CD4-positive, alpha-beta T cell treated with Interleukin-6 at 100 ng/mL for 8 hours (primary cell): ENCODE results near the gene AATF.
"Not testable (repeated sequence)": the region's sequence is repeated elsewhere in the genome, so short reads cannot be mapped to it uniquely, and the experiment has no call there.

Source experiments
- DNase-seq: peaks from one replicate; pipeline ENCODE4 v3.0.0-alpha.2; 2020; ENCODE audit warnings: mixed read lengths, low spot score

The AATF gene

GRCh38 chr17:37047631-37048104, 98.9 kb downstream of the AATF start:
- peak; percentile 70 for DNase-seq

- no peak for DNase-seq
Observed at GRCh38 chr17:37048811-37049210, 100.1 kb downstream of the AATF start.

DNA sequence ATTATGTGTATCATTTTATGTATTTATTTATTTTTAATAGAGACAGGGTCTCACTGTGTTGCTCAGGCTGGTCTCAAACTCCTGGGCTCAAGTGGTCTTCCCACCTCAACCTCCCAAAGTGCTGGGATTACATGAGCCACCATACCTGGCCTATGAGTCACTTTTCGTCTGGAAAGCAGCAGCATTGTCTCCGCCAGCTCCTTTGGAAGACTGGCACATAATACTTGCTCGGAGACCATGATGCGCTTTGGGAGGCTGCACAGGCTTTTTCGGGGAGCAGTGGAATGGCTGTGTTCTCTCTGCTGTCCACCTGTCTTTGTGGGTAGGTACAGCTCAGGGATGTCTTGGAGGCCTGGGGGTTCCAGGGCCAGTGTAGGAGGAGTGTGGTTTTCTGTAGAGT, 102.2 kb downstream of the AATF start:
- DNase-seq = no peak

- no peak for DNase-seq
Observed at GRCh38 chr17:37051381-37051780, 102.6 kb downstream of the AATF start.

- no peak for DNase-seq
Observed at GRCh38 chr17:37051833-37052232, 103.1 kb downstream of the AATF start.

DNA sequence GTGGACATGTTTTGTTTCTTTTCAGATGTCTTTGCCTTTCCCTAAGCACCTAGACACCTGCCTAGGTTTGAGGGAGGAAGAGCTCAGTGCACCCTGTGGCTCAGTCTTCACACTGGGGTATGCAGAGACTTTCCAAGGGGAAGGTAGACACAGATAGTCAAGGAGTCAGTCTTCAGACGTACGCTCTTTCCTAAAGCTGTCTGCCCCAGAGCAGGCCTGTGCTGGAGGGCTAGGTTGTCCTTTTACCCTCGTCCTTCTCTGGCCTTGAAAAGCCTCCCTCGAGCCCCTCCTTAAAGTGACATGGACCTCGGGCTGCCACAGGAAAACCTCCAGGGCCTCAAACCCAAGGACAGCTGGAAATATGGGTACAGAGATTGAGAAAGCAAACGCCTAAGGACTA, 103.7 kb downstream of the AATF start:
- no peak for DNase-seq

- DNase-seq = no peak
Observed at GRCh38 chr17:37054894-37055293, 106.1 kb downstream of the AATF start.

DNA sequence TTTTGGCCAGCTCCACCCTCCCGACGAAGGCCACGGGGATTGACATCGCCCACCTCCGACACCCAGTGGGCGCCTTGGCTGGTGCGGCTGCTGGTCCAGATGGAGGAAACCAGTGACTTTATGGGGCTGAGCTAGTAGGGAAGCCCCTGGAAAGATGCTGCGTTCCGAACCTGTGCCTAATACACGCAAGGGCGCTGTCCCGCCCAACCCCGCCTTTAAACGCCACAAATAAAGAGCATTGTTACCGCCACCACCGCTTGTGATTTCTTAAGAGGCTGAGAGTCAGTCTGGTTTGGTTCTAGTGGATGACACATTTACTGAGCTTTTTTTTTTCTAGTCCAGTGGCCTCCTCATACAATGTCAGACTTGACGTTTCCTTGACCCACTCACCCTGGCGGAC, 107.9 kb downstream of the AATF start:
- no peak for DNase-seq

- DNase-seq = no peak
Observed at GRCh38 chr17:37059493-37059892, 110.7 kb downstream of the AATF start.

DNA sequence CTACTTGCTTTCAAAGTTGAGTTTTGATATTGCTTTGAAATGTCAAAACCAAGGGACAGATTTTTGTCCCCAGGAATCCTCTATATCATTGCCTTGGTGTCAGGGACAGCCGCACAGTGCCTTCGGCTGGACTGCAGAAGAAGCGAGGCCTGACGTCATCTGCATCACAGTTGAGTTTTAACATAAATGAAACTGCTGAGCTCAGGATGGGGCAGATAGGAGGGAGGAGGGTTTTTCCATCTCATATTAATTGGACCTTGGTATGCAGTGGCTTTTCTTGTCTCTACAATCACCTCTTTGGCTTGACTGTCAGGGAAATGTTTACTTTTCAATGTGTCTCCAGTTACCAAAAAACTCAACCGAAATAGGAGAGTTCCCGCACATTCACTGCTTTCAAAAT, 111.3 kb downstream of the AATF start:
- no peak for DNase-seq

GRCh38 chr17:37060928-37061327, 112.2 kb downstream of the AATF start:
- no peak for DNase-seq

GRCh38 chr17:37062021-37062420, 113.3 kb downstream of the AATF start:
- no peak for DNase-seq

DNA sequence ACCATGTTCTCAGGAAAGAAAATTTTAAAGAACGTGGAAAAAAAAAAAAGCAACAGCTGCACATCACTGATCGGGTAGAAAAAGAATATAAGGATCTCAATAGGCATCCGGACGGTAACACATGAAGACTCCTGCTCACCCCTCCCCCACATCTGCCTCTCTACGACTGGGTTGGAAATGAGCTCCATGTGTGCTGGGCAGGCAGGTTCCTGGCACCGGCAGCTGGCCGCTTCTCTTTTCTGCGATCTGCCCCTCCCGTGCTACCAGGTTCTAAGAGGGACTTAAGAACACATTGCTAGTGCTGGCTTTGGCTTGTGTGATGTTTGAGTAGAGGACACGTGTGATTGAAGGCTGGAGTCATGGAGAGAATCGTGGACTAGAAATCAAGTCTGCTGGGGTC, 115.5 kb downstream of the AATF start:
- no peak for DNase-seq

DNA sequence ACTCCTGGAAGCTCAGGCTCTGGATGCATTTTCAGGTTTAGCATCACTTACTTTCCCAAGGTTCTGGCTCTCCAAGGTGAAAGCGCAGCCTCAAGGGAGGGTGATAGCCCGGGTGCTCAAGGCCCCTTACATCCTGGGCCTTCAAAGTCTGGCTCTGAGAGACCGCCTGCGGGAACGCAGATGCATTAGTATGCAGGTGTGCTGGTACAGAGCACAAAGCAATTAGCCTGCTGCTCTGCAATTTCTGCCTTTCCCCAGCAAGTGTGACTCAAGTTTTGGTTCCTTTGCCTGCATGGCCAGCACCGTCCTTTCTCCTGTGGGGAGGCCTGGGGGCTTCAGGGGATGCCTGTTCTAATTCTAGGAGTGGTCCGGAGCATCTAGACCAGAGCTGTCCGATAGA, 116.2 kb downstream of the AATF start:
- no peak for DNase-seq

- no peak for DNase-seq
Observed at GRCh38 chr17:37065486-37066321, 117.0 kb downstream of the AATF start.

DNA sequence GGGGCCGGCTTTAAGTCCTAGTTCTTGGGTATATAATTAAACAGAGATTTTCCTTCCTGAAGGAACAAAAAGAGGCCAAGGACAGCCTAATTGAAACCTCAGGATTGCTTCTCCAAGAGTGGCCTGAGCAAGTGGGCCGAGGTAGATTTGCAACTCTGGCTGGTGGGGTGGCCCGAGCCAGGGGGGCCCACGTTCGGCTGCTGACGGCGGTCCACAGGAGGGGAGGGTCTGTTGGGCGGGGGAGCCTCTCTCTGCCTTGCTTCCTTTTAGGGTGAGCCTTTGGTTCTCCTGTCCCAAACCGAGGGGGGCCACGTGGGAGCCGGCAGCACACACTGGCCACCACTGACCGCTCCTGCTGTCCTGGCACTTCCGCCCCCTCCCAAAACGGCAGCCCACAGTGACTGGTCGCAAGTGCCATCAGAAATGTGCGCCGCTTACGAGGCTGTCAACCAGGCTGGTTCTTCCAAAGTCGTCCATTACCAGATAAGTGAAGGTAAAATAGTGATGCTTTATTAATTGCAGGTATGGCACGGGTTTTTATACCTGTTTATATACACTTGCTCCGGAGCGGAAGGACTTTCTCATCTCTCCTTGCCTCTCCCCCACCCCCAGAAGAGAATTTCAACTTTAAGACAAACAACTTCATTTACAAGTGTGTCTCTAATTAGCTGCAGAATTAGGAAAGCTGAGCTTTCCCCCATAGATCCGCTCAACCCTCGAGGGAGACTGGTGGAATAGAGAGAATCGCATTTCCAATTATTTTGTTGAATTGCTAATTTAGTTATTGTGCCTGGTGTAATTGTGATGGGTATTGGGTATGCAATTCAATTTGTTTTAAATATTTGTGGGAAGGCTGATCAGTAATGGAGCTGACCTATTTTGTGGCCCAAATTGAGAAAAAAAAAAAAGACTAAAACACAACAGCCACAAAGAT, 117.8 kb downstream of the AATF start:
- no peak for DNase-seq

- DNase-seq = no peak
Observed at GRCh38 chr17:37067555-37068111, 118.9 kb downstream of the AATF start.

- no peak for DNase-seq
Observed at GRCh38 chr17:37068266-37068665, 119.5 kb downstream of the AATF start.

DNA sequence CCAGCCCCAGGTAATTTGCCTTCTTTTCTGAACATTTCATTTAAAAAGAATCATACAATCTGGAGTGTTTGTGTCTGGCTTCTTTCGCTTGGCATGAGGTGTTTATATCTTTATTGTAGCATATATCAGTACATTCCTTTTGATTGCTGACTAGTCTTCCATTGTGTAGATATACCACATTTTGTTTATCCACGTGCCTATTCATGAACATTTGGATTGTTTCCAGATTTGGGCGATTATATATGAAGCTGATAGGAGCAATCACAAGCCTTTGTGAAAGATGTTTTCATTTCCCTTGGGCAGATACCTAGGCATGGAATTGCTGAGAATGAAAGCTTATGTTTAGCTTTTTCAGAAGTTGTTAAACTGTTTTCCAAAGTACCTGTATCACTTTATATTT, 120.3 kb downstream of the AATF start:
- no peak for DNase-seq

DNA sequence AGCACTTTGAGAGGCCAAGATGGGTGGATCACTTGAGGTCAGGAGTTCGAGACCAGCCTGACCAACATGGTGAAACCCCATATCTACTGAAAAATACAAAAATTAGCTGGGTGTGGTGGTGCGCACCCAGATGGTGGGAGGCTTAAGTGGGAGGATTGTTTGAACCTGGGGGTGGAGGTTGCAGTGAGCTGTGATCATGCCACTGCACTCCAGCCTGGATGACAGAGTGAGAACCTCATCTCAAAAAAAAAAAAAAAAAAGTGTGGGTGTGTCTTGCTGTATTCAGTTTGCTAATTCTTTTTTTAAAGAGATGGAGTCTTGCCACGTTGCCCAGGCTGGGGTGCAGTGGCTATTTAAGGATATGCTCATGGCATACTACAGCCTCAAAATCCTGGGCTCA, 124.7 kb downstream of the AATF start:
- not testable (repeated sequence) for DNase-seq

GRCh38 chr17:37079065-37079708, 130.4 kb downstream of the AATF start:
- no peak for DNase-seq

GRCh38 chr17:37079735-37080134, 131.0 kb downstream of the AATF start:
- DNase-seq = no peak
